Left renal pelvis (tissue), 4 donors: ENCODE measurements around the gene AGBL5. TPM values are rescaled to one million over a fixed set of nuclear protein-coding genes. Genes with fewer than 3 reads are reported as not detected.
"Not testable (repeated sequence)": the region's sequence is repeated elsewhere in the genome, so short reads cannot be mapped to it uniquely, and the experiment has no call there.

Experiments used
- DNase-seq, 4 donors: peaks; one replicate each; pipeline ENCODE4 v3.0.0-alpha.2; 2013; ENCODE audit warnings: low read depth in 4 of 4, low spot score in 3 of 4
- polyA plus RNA-seq, 4 donors: library from polyadenylated mRNA; unstranded; fragments of 120-200 nt; gene quantifications; one replicate each; pipeline ENCODE4 v1.2.1, GENCODE V29; 2013; ENCODE audit not compliant: insufficient read length in 4 of 4

AGBL5 gene
- polyA plus RNA-seq, 4 donors = 30.8 to 66.8 (median 61.1) TPM

DNA sequence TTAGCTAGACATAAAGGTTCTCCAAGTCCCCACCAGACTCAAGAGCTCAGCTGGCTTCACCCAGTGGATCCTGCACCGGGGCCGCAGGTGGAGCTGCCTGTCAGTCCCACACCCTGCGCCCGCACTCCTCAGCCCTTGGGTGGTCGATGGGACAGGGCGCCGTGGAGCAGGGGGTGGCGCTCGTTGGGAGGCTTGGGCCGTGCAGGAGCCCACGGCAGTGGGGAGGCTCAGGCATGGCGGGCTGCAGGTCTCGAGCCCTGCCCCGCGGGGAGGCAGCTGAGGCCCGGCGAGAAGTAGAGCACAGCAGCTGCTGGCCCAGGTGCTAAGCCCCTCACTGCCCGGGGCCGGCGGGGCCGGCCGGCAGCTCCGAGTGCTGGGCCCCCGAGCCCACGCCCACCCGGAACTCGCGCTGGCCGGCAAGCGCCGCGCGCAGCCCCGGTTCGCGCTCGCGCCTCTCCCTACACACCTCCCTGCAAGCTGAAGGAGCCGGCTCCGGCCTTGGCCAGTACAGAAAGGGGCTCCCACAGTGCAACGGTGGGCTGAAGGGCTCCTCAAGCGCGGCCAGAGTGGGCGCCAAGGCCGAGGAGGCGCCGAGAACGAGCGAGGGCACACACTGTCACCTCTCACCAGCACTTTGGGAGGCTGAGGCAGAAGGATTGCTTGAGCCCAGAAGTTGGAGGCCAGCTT lies 60.1 kb downstream of the AGBL5 start:
- not testable (repeated sequence) for DNase-seq

DNA sequence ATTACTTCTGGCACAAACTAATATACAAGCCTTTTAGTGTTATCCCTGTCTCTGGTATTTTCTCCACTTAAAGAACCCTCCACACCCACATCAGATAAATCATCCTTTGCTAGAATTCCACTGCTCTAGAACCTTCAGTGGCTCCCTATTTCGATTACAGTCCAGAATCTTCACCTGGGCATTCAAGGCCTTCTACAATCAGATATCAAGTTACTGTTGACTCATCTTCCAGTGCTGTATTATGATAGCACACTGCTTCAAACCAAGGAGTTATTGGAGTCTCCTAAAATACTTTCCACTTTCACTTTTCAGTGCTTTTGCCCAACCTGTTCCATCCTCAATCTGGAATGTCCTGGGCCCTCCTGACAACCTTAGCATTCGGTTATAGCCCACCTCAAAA lies 64.1 kb downstream of the AGBL5 start:
- no peak for DNase-seq

DNA sequence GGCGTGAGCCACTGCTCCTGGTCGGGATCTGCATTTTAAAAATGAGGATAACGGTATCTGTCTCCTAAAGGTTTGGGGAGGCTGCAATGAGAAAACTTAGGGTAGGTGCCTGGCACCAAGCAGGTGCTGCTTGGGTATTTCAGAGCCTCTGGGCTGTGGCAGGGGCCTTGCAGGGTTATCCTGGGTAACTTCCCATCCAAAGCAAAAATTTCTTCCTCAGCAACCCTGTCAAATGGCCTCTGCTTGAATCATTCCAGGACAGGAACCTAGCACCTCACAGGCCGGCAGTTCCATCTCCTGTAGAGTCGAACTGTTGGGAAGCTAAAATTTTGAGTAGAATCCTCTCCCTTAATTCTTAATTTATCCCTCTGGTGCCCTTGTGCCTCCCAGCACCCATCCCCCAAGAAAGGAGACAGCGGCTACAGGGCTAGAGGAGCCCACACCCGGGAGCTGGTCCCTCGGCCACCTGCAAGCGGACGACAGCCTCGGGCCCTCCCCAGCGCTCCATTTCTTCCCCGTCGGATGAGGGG lies 66.6 kb downstream of the AGBL5 start:
- no peak for DNase-seq

DNA sequence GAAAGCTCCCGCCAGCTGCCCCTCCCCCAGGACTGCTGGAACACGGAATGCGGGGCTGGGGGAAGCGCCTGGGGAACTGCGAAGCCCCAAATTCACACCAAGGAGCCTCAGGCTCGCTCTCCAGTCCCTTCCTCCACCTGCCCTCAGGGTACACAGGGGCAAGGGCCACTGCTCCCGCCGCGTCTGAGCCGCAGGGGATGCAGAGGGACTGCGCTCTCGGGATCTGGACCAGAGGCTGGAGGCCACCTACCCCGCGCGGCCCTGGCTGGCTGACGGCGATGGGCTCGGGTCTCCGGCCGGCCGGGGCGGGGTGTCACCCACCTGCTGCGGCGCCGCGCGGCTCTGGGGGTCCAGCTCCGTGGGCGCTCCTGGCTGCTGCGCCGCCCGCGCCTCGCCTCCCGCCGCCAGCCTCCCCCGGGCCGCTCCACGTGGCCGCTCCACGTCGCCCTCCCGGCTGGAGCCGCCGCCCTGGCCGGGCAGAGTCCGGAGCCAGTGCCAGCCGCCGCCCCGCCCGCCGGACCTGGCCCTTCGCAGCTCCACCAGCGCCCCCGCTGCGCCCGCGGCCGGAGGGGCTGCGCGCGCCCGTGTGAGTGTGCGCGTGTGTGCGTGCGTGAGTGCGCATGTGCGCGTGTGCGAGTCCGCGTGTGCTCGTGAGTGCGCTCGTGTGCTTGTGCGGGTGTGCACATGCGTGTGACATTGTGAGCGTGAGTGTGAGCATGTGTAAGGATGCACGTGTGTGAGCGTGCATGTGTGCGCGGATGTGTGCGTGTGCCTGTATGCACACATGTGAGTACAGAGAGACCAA lies 67.3 kb downstream of the AGBL5 start, which contains the start of gene CGREF1:
Gene CGREF1, minus strand, starts transcription at position 604 of the 805 bp plus-strand sequence. CDS start 14,762 bp downstream, outside the sequence.
- no peak for DNase-seq

DNA sequence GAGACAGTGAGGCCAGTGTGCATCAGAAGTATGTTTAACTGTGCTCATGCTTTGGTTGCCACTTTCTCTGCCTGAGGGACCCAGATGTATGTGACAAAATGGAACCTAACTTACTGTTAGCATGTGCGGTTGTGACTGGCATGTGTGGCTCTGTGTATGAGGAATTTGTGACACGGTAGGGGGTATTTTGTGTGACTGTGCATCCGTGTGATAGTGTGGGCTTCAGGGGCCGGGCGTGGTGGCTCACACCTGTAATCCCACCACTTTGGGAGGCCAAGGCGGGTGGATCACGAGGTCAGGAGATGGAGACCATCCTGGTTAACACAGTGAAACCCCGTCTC lies 67.8 kb downstream of the AGBL5 start:
- DNase-seq = not testable (repeated sequence)

Other genes starting within 250 kb of the AGBL5 start
- gene DPYSL5, start 203.5 kb upstream of the AGBL5 start, polyA plus RNA-seq = 1 to 10 TPM; 2.3 to 8.5 (median 5.5) TPM
- 10 to 100 TPM; 10.2 to 17.8 (median 13.1) TPM for gene MAPRE3, start 81.0 kb upstream of the AGBL5 start, polyA plus RNA-seq
- gene TMEM214, start 18.7 kb upstream of the AGBL5 start, polyA plus RNA-seq = 10 to 100 TPM; 56.9 to 90.7 (median 71.4) TPM
- 100 to 1,000 TPM; 212 to 268 (median 247) TPM for gene OST4, start 20.0 kb downstream of the AGBL5 start, polyA plus RNA-seq
- 100 to 1,000 TPM in 2 of 4 donors, 10 to 100 TPM in 2; 67.1 to 206 (median 91.1) TPM for gene EMILIN1, start 26.9 kb downstream of the AGBL5 start, polyA plus RNA-seq
- 10 to 100 TPM in 3 of 4 donors, 1 to 10 TPM in 1; 6.0 to 52.3 (median 36.3) TPM for gene KHK, start 35.1 kb downstream of the AGBL5 start, polyA plus RNA-seq
- gene CGREF1, start 67.5 kb downstream of the AGBL5 start, polyA plus RNA-seq = 10 to 100 TPM in 1 of 4 donors, 1 to 10 TPM in 3; 4.4 to 10.5 (median 5.8) TPM
- 1 to 10 TPM in 2 of 4 donors, under 1 TPM in 2; 0.46 to 1.5 (median 0.95) TPM for gene ABHD1, start 72.1 kb downstream of the AGBL5 start, polyA plus RNA-seq
- gene PREB, start 83.0 kb downstream of the AGBL5 start, polyA plus RNA-seq = 10 to 100 TPM; 44.2 to 58.7 (median 47.3) TPM
- not detected for gene PRR30, start 87.7 kb downstream of the AGBL5 start, polyA plus RNA-seq
- 1 to 10 TPM in 1 of 4 donors, under 1 TPM in 3; 0.59 to 3.2 (median 0.75) TPM for gene TCF23, start 97.3 kb downstream of the AGBL5 start, polyA plus RNA-seq
- gene ATRAID, start 160.4 kb downstream of the AGBL5 start, polyA plus RNA-seq = 100 to 1,000 TPM; 142 to 162 (median 153) TPM
- 10 to 100 TPM; 19.9 to 48.4 (median 35.2) TPM for gene SLC5A6, start 160.6 kb downstream of the AGBL5 start, polyA plus RNA-seq
- gene CAD, start 165.7 kb downstream of the AGBL5 start, polyA plus RNA-seq = 10 to 100 TPM; 33.7 to 61.4 (median 43.1) TPM
- gene SLC30A3, start 211.4 kb downstream of the AGBL5 start, polyA plus RNA-seq = 1 to 10 TPM in 3 of 4 donors, under 1 TPM in 1; 0.98 to 8.7 (median 5.3) TPM
- gene DNAJC5G, start 223.8 kb downstream of the AGBL5 start, polyA plus RNA-seq = 1 to 10 TPM in 1 of 4 donors, under 1 TPM in 3; 0.18 to 1.7 (median 0.46) TPM
- gene TRIM54, start 230.8 kb downstream of the AGBL5 start, polyA plus RNA-seq = 1 to 10 TPM in 3 of 4 donors, under 1 TPM in 1; 0.07 to 6.4 (median 3.9) TPM